Breast epithelium (tissue), 3 donors: ENCODE results near the gene FIZ1.

Experiments used
- POLR2A ChIP-seq: fragments of 450-650 bp; IDR thresholded peaks from one replicate; pipeline ENCODE4 v1.6.1; 2016; ENCODE audit warnings: antibody characterized with exemption, mild to moderate bottlenecking, moderate library complexity
- TF ChIP-seq, protein P1 (sequence below), 3 donors: fragments of 450-650 bp; IDR thresholded peaks; one replicate each; pipeline ENCODE4 v1.5.1; 2016 to 2017; ENCODE audit warnings: antibody characterized with exemption in 3 of 3, mild to moderate bottlenecking in 3 of 3, moderate library complexity in 3 of 3

DNA sequence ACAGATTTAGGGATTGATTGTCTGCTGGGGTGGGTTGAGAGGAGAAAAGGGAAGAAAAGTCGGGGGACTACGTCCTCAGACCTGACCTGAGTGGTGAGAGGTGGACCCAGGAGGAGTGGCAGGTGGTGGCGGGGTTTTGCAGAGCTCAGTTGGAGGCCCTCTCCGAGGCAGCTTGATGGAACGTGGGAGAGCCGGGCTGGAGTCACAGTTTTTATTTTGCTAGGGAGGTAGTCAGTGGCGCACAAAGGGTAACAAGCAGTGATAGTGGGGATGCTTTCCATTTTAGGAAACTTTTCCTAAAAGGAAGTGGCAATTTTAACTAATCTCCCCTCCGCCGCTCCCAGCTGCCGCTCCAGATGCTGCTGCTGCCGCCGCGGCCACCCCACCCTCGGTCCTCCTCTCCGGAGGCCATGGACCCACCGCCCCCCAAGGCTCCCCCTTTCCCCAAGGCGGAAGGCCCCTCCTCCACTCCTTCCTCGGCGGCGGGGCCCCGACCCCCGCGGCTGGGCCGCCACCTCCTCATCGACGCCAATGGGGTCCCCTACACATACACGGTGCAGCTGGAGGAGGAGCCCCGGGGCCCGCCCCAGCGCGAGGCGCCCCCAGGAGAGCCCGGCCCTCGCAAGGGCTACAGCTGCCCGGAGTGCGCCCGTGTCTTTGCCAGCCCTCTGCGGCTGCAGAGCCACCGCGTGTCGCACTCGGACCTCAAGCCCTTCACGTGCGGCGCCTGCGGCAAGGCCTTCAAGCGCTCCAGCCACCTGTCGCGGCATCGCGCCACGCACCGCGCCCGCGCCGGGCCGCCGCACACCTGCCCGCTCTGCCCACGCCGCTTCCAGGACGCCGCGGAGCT, 43.1 kb upstream of the FIZ1 start:
- TF ChIP-seq POLR2A, result no peak
- TF ChIP-seq, protein P1, sequence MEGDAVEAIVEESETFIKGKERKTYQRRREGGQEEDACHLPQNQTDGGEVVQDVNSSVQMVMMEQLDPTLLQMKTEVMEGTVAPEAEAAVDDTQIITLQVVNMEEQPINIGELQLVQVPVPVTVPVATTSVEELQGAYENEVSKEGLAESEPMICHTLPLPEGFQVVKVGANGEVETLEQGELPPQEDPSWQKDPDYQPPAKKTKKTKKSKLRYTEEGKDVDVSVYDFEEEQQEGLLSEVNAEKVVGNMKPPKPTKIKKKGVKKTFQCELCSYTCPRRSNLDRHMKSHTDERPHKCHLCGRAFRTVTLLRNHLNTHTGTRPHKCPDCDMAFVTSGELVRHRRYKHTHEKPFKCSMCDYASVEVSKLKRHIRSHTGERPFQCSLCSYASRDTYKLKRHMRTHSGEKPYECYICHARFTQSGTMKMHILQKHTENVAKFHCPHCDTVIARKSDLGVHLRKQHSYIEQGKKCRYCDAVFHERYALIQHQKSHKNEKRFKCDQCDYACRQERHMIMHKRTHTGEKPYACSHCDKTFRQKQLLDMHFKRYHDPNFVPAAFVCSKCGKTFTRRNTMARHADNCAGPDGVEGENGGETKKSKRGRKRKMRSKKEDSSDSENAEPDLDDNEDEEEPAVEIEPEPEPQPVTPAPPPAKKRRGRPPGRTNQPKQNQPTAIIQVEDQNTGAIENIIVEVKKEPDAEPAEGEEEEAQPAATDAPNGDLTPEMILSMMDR (IDR thresholded peaks at IDR 0.05), result no peak
